ENCODE measurements around the gene CAMTA1.

The CAMTA1 gene

DNA sequence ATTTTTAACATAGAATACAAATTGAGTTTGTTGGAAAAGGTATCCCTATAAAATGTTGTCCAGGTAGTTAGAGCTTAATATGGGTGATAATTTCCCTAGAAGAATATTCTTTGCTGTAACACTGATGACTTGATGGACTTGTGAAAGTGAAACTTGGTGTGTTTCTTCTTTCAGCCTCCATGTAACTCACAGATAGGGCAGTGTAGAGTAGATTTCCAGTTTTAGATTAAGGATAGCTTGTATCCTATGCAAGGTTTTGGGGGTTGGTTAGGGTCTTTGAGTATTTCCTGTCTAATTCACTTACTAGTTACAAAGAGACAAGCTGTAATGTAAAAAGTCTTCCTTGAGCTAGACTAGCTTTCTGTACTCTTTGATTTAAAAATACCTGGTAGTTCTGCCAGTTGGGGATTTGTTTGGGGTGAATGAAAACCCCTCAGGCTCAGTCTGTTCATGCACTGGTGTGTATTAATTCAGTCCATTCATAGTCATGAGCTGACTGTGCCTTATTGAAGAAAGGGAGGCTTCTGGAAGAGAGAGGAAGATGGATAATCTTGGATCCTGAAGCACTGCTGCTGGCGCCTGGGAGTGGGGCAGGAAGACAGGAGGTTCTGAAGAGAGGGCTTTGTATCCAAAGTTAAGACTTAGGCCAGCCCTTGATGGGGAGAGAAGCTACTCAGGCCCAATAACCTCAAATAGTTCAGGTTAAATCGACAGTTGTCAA is 83.6 kb downstream of the CAMTA1 start:
- TF ChIP-seq, protein P1, sequence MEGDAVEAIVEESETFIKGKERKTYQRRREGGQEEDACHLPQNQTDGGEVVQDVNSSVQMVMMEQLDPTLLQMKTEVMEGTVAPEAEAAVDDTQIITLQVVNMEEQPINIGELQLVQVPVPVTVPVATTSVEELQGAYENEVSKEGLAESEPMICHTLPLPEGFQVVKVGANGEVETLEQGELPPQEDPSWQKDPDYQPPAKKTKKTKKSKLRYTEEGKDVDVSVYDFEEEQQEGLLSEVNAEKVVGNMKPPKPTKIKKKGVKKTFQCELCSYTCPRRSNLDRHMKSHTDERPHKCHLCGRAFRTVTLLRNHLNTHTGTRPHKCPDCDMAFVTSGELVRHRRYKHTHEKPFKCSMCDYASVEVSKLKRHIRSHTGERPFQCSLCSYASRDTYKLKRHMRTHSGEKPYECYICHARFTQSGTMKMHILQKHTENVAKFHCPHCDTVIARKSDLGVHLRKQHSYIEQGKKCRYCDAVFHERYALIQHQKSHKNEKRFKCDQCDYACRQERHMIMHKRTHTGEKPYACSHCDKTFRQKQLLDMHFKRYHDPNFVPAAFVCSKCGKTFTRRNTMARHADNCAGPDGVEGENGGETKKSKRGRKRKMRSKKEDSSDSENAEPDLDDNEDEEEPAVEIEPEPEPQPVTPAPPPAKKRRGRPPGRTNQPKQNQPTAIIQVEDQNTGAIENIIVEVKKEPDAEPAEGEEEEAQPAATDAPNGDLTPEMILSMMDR (IDR thresholded peaks at IDR 0.05; ENCODE audit: poor library complexity, severe bottlenecking), result no peak
- H3K9me3 ChIP-seq (ENCODE audit: severe bottlenecking), result no peaks in the 10 kb centered on the region
- no peak overlapping the region for H3K27ac ChIP-seq (ENCODE audit: poor library complexity, severe bottlenecking)
- no peak overlapping the region for H3K4me3 ChIP-seq (ENCODE audit: severe bottlenecking)
- no peaks in the 10 kb centered on the region for H3K4me1 ChIP-seq (ENCODE audit: insufficient read depth, poor library complexity, severe bottlenecking)
- no peaks in the 10 kb centered on the region for H3K36me3 ChIP-seq (ENCODE audit: low read depth)
- no peak; the same call in 2 of the 3 replicates for ATAC-seq (ENCODE audit: low read depth)
- DNase-seq (ENCODE audit: low spot score), result no peak
- H3K27me3 ChIP-seq (ENCODE audit: insufficient read depth, poor library complexity, severe bottlenecking), result no peaks in the 10 kb centered on the region

DNA sequence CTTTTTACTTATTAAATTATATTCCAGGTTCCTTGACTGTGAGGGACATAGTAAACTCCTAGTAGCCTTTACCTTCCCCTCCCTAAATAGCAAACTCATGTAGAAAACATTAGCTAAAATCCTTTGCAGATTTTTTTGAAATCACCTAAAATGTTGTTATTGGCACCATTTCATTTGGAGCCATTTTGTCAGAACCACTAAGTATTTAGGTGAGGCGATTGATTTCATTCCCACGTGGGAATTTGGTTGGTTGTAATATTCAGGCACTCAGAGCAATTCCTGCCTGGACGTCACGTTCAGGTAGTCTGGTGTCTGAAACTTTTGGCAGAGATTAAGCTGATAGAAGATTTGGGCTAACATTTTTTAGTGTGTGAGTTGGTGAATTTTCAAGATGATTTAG is 84.3 kb downstream of the CAMTA1 start:
- no peak for DNase-seq (ENCODE audit: low spot score)
- no peaks in the 10 kb centered on the region for H3K4me1 ChIP-seq (ENCODE audit: insufficient read depth, poor library complexity, severe bottlenecking)

DNA sequence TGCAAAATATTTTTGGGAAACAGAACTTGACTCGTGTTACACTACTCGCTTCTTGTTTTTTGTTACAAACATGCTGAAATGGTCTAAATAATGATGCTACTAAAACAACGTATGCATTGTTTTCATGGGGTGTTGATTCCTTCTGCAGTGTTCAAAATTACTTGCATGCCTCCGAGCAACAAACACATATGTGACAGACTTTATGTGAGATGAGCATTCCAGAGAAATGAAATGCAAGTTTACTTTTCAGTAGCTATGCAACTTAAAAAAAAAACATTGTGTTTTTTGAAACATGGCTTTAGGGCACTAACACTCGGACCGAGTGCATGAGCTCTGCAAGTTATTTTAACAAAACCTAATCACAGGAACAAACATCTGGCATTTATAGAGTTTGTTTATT is 84.8 kb downstream of the CAMTA1 start:
- Histone ChIP-seq H3K4me3 (ENCODE audit: severe bottlenecking) (no peak overlapping the region), H3K27ac (ENCODE audit: poor library complexity, severe bottlenecking) (no peak overlapping the region), H3K9me3 (ENCODE audit: severe bottlenecking) (no peaks in the 10 kb centered on the region), H3K4me1 (ENCODE audit: insufficient read depth, poor library complexity, severe bottlenecking) (no peaks in the 10 kb centered on the region), H3K27me3 (ENCODE audit: insufficient read depth, poor library complexity, severe bottlenecking) (no peaks in the 10 kb centered on the region), H3K36me3 (ENCODE audit: low read depth) (no peaks in the 10 kb centered on the region)
- ATAC-seq (ENCODE audit: low read depth), result no peak
- TF ChIP-seq, protein P1 (IDR thresholded peaks at IDR 0.05; ENCODE audit: poor library complexity, severe bottlenecking), result no peak
- no peak for DNase-seq (ENCODE audit: low spot score)

More for the DNA sequence above, 84.3 kb downstream of the CAMTA1 start:
- Histone ChIP-seq H3K9me3 (ENCODE audit: severe bottlenecking) (no peaks in the 10 kb centered on the region), H3K27me3 (ENCODE audit: insufficient read depth, poor library complexity, severe bottlenecking) (no peaks in the 10 kb centered on the region), H3K4me3 (ENCODE audit: severe bottlenecking) (no peak overlapping the region), H3K36me3 (ENCODE audit: low read depth) (no peaks in the 10 kb centered on the region), H3K27ac (ENCODE audit: poor library complexity, severe bottlenecking) (no peak overlapping the region)
- no peak for ATAC-seq (ENCODE audit: low read depth)
- TF ChIP-seq, protein P1 (IDR thresholded peaks at IDR 0.05; ENCODE audit: poor library complexity, severe bottlenecking), result no peak

DNA sequence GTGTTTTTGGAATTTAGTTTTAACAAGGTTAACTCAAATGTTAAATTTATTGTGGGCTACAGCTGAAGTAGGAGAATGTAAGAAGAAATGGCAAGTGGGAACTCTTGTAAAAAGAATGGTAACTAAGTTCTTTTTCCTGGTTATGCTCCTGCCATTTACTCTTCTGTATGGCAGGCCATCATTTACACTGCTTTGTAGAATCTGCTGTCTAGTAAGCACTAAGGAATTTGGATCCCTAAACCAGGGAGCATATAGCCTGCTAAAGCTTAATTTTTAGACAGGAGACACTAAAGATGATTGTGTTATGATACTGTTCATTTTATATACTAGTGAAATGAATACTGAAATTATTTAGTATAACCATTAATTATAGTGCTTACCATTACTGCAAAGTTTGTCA is 85.3 kb downstream of the CAMTA1 start:
- Histone ChIP-seq H3K27ac (ENCODE audit: poor library complexity, severe bottlenecking) (no peak overlapping the region), H3K36me3 (ENCODE audit: low read depth) (no peaks in the 10 kb centered on the region), H3K27me3 (ENCODE audit: insufficient read depth, poor library complexity, severe bottlenecking) (no peaks in the 10 kb centered on the region), H3K9me3 (ENCODE audit: severe bottlenecking) (no peaks in the 10 kb centered on the region), H3K4me3 (ENCODE audit: severe bottlenecking) (no peak overlapping the region), H3K4me1 (ENCODE audit: insufficient read depth, poor library complexity, severe bottlenecking) (no peaks in the 10 kb centered on the region)
- TF ChIP-seq, protein P1 (IDR thresholded peaks at IDR 0.05; ENCODE audit: poor library complexity, severe bottlenecking), result no peak
- DNase-seq (ENCODE audit: low spot score) (no peak), ATAC-seq (ENCODE audit: low read depth) (no peak)

DNA sequence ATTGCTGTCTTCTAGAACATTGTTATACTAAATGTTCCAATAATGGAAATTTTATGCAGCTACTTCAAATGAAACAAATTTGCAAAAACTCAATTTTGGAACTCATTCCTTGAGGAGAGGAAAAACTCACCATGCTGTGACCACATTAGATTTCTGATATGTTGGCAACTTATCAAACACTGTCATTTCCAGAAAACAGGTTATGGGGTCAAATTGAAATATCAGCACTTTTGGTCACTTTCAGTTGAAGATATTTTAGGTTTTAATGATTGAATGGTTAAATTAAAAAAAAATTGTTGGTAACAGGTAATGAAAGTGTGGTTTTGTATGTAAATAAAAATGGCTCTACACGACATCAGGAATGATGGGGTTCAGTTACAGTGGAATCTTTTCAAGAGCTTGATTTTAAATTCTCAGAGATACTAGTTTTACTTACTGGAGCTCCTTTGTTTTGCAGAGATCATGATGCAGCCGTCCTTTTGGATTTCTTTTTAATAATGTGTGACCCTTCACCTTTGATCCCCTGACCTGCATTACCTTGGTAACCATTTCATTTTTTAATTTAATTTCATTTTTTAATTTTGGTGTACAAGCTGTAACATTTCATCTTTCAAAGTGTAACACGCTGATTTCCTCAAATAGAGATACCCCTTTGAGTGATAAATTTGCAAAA is 86.2 kb downstream of the CAMTA1 start:
- DNase-seq (ENCODE audit: low spot score), result no peak
- TF ChIP-seq, protein P1 (IDR thresholded peaks at IDR 0.05; ENCODE audit: poor library complexity, severe bottlenecking), result no peak
- Histone ChIP-seq H3K4me1 (ENCODE audit: insufficient read depth, poor library complexity, severe bottlenecking) (no peaks in the 10 kb centered on the region), H3K4me3 (ENCODE audit: severe bottlenecking) (no peak overlapping the region), H3K27me3 (ENCODE audit: insufficient read depth, poor library complexity, severe bottlenecking) (no peaks in the 10 kb centered on the region), H3K27ac (ENCODE audit: poor library complexity, severe bottlenecking) (no peak overlapping the region), H3K36me3 (ENCODE audit: low read depth) (no peaks in the 10 kb centered on the region), H3K9me3 (ENCODE audit: severe bottlenecking) (no peaks in the 10 kb centered on the region)
- ATAC-seq (ENCODE audit: low read depth), result no peak

Data from RWPE2 (cell line).